Measurements from ENCODE around the gene CA12.

DNA sequence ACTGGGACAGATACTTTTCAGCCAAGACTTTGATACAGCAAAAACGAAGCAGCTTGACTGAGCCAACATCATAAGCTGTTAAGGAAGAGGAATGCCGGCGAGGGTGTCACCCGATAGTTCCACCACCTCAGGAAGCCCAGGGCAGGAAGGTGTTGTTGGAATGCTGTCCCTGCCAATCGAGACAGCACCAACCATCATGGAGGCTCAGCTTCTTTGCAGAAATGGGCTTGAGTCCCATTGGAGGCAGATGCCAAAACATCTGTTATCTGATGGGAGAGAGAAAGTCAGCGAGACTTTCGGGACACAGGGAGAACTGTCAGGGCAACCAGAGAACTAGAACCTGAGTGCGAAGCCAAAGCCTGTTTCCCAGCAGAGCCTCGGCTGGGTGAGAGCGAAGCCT, 50.7 kb downstream of the CA12 start:
- no peak for TF ChIP-seq SP4 (IDR thresholded peaks at IDR 0.05; ENCODE audit: low read length)
- TF ChIP-seq, protein P1, sequence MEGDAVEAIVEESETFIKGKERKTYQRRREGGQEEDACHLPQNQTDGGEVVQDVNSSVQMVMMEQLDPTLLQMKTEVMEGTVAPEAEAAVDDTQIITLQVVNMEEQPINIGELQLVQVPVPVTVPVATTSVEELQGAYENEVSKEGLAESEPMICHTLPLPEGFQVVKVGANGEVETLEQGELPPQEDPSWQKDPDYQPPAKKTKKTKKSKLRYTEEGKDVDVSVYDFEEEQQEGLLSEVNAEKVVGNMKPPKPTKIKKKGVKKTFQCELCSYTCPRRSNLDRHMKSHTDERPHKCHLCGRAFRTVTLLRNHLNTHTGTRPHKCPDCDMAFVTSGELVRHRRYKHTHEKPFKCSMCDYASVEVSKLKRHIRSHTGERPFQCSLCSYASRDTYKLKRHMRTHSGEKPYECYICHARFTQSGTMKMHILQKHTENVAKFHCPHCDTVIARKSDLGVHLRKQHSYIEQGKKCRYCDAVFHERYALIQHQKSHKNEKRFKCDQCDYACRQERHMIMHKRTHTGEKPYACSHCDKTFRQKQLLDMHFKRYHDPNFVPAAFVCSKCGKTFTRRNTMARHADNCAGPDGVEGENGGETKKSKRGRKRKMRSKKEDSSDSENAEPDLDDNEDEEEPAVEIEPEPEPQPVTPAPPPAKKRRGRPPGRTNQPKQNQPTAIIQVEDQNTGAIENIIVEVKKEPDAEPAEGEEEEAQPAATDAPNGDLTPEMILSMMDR (IDR thresholded peaks at IDR 0.05; ENCODE audit: control extremely low read depth in 1 of 3, insufficient read depth in 1 of 3, low read depth in 1 of 3, low read length in 3 of 3) = no peak
- no peak for TF ChIP-seq EZH2 (IDR thresholded peaks at IDR 0.05; ENCODE audit: low read depth, low read length, severe bottlenecking)
- TF ChIP-seq HDAC2 (IDR thresholded peaks at IDR 0.05; ENCODE audit: borderline replicate concordance in 1 of 2, low read depth in 2 of 2, low read length in 2 of 2) = no peak
- TF ChIP-seq SIN3A (conservative IDR thresholded peaks at IDR 0.05 in 1 of 2, IDR thresholded peaks at IDR 0.05 in 1 of 2; ENCODE audit: low read depth in 1 of 2, low read length in 2 of 2) = no peak
- TF ChIP-seq, protein P2, sequence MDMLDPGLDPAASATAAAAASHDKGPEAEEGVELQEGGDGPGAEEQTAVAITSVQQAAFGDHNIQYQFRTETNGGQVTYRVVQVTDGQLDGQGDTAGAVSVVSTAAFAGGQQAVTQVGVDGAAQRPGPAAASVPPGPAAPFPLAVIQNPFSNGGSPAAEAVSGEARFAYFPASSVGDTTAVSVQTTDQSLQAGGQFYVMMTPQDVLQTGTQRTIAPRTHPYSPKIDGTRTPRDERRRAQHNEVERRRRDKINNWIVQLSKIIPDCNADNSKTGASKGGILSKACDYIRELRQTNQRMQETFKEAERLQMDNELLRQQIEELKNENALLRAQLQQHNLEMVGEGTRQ (IDR thresholded peaks at IDR 0.05; ENCODE audit: low read length) = no peak
- no peak for TF ChIP-seq POLR2AphosphoS5 (IDR thresholded peaks at IDR 0.05; ENCODE audit: low read depth, low read length)
